GM19455 (cell line): ENCODE measurements around the gene HNRNPC.
"Not testable (repeated sequence)": the region's sequence is repeated elsewhere in the genome, so short reads cannot be mapped to it uniquely, and the experiment has no call there.

Experiments used
- ATAC-seq: cut with Tn5 transposase; IDR thresholded peaks from one replicate; pipeline ENCODE4 v1.9.1; 2021; ENCODE audit not compliant: unreplicated experiment

HNRNPC gene

GRCh38 chr14:21272661-21273060 is 3.4 kb upstream of the HNRNPC start:
- ATAC-seq: not testable (repeated sequence)

- no peak for ATAC-seq
These were observed 508 bp downstream of the HNRNPC start for GRCh38 chr14:21268617-21269251.

GRCh38 chr14:21267886-21268616 is 1.2 kb downstream of the HNRNPC start:
- ATAC-seq: no peak

GRCh38 chr14:21267431-21267845 is 1.8 kb downstream of the HNRNPC start:
- ATAC-seq: no peak

- ATAC-seq: peak; percentile 69
These were observed 5.0 kb downstream of the HNRNPC start for GRCh38 chr14:21264025-21264801.

- no peak for ATAC-seq
These were observed 5.8 kb downstream of the HNRNPC start for GRCh38 chr14:21263284-21264024.

GRCh38 chr14:21262410-21262809 is 6.8 kb downstream of the HNRNPC start:
- ATAC-seq: no peak

GRCh38 chr14:21261824-21262223 is 7.4 kb downstream of the HNRNPC start:
- ATAC-seq: no peak

GRCh38 chr14:21258889-21259787 is 10.1 kb downstream of the HNRNPC start:
- ATAC-seq: no peak

GRCh38 chr14:21258005-21258888 is 11.0 kb downstream of the HNRNPC start:
- ATAC-seq: no peak

- ATAC-seq: no peak
These were observed 11.8 kb downstream of the HNRNPC start for GRCh38 chr14:21257394-21257909.

- ATAC-seq: no peak
These were observed 12.5 kb downstream of the HNRNPC start for GRCh38 chr14:21256539-21257393.

- not testable (repeated sequence) for ATAC-seq
These were observed 13.2 kb downstream of the HNRNPC start for GRCh38 chr14:21256102-21256447.

- ATAC-seq: no peak
These were observed 13.7 kb downstream of the HNRNPC start for GRCh38 chr14:21255385-21256101.

GRCh38 chr14:21252149-21252548 is 17.1 kb downstream of the HNRNPC start:
- ATAC-seq: no peak

- no peak for ATAC-seq
These were observed 18.0 kb downstream of the HNRNPC start for GRCh38 chr14:21251215-21251614.

- no peak for ATAC-seq
These were observed 20.4 kb downstream of the HNRNPC start for GRCh38 chr14:21248739-21249411.
